GM12878 (cell line): Measurements from ENCODE around the gene NHSL2. TPM values are rescaled to one million over a fixed set of nuclear protein-coding genes. Genes with fewer than 3 reads are reported as not detected.

ENCODE experiments used
- ATAC-seq: fragments of 200-7000 bp; cut with Tn5 transposase; 3 replicates; pipeline ENCODE4 v1.9.1; 2020; ENCODE audit warnings: mild to moderate bottlenecking, moderate library complexity
- BruUV-seq: library from RNA; stranded (reverse); fragments of 400-500 nt; replicated peaks from 2 replicates; lab custom pipeline; 2021; lab: Mats Ljungman, UMichigan
- CTCF ChIA-PET: fragments of 300-600 bp; sonication (Branson Sonifier 250); formaldehyde crosslinking; extraction: SDS; loops from one replicate; lab custom pipeline; 2021; ENCODE audit warnings: inconsistent platforms; lab: Yijun Ruan, JAX
- POLR2A ChIA-PET: fragments of 350-600 bp; formaldehyde crosslinking; extraction: SDS; loops from one replicate; lab custom pipeline; 2021; ENCODE audit warnings: inconsistent platforms; lab: Charles Lee
- RAD21 ChIA-PET: fragments of 300-600 bp; sonication (Branson Sonifier 250); formaldehyde crosslinking; loops from one replicate; lab custom pipeline; 2023; ENCODE audit warnings: antibody characterized with exemption; ENCODE audit not compliant: unreplicated experiment; lab: Charles Lee
- SMC1A ChIA-PET: fragments of 300-600 bp; sonication (Branson Sonifier 250); formaldehyde crosslinking; loops from one replicate; lab custom pipeline; 2023; ENCODE audit not compliant: unreplicated experiment, uncharacterized antibody; lab: Charles Lee
- DNase-seq: peaks from one replicate; pipeline ENCODE4 v3.0.0-alpha.2; 2011; ENCODE audit warnings: low read depth, low spot score
- FAIRE-seq: peaks from 3 replicates; lab custom pipeline; 2011; peaks lifted over from hg19 to GRCh38; lab: Jason Lieb, UNC
- H2AFZ ChIP-seq: 2 replicates; pipeline ENCODE4 v1.6.0; 2011; ENCODE audit warnings: low read depth, low read length, control low read depth; ENCODE audit not compliant: control insufficient read depth
- H3K27ac ChIP-seq: 2 replicates; pipeline ENCODE4 v1.5.1; 2011; ENCODE audit warnings: control low read depth; ENCODE audit not compliant: control insufficient read depth, insufficient read depth
- H3K27me3 ChIP-seq, 2 experiments: replicated peaks in 1 of 2; 2 replicates each; pipeline versions ENCODE4 v1.6.0 to v1.6.1; 2011; ENCODE audit warnings: low read length in 1 of 2; ENCODE audit not compliant: control insufficient read depth in 2 of 2, insufficient read depth in 2 of 2
- H3K36me3 ChIP-seq, 2 experiments: 2 replicates each; pipeline ENCODE4 v1.5.1; 2011; ENCODE audit warnings: low read length in 1 of 2; ENCODE audit not compliant: control insufficient read depth in 2 of 2, insufficient read depth in 2 of 2
- H3K4me1 ChIP-seq: 2 replicates; pipeline ENCODE4 v1.6.1; 2011; ENCODE audit warnings: mild to moderate bottlenecking, low read length, moderate library complexity, mixed read lengths; ENCODE audit not compliant: control insufficient read depth, insufficient read depth
- H3K4me2 ChIP-seq: 2 replicates; pipeline ENCODE4 v1.6.0; 2011; ENCODE audit warnings: control low read depth; ENCODE audit not compliant: control insufficient read depth, insufficient read depth
- H3K4me3 ChIP-seq: fragments of 200-600 bp; sonication (generic); 2 replicates; pipeline ENCODE4 v1.5.1; 2016
- H3K79me2 ChIP-seq: 2 replicates; pipeline ENCODE4 v1.6.0; 2011; ENCODE audit warnings: low read length; ENCODE audit not compliant: control insufficient read depth, insufficient read depth
- H3K9ac ChIP-seq: 2 replicates; pipeline ENCODE4 v1.8.0; 2011; ENCODE audit warnings: low read length, control low read depth, mixed read lengths; ENCODE audit not compliant: control insufficient read depth, insufficient read depth
- H3K9me3 ChIP-seq: replicated peaks from 3 replicates; pipeline ENCODE4 v1.5.1; 2011; ENCODE audit warnings: mild to moderate bottlenecking, low read length; ENCODE audit not compliant: control insufficient read depth, insufficient read depth
- H4K20me1 ChIP-seq: 2 replicates; pipeline ENCODE4 v1.6.0; 2011; ENCODE audit not compliant: control insufficient read depth, insufficient read depth
- ATF2 ChIP-seq: IDR thresholded peaks from 2 replicates; pipeline ENCODE4 v1.6.1; 2012; ENCODE audit warnings: low read length, inconsistent platforms
- ATF7 ChIP-seq: fragments of 450-650 bp; IDR thresholded peaks from 2 replicates; pipeline ENCODE4 v1.6.1; 2016; ENCODE audit warnings: low read depth, mild to moderate bottlenecking
- BACH1 ChIP-seq: fragments of 450-650 bp; IDR thresholded peaks from 2 replicates; pipeline ENCODE4 v1.6.1; 2017; ENCODE audit warnings: mild to moderate bottlenecking, borderline replicate concordance
- CEBPB ChIP-seq, 2 experiments: fragments of 150-350 bp in 1 of 2; IDR thresholded peaks; 2 replicates each; pipeline ENCODE4 v1.6.1; 2012 to 2014; ENCODE audit warnings: low read depth in 2 of 2, low read length in 2 of 2, borderline replicate concordance in 1 of 2, inconsistent platforms in 1 of 2
- CHD4 ChIP-seq: fragments of 200-600 bp; sonication (generic); IDR thresholded peaks from 2 replicates; pipeline ENCODE4 v1.6.1; 2016; ENCODE audit warnings: mild to moderate bottlenecking
- EED ChIP-seq: sonication (generic); IDR thresholded peaks from 2 replicates; pipeline ENCODE4 v1.6.1; 2016; ENCODE audit warnings: antibody characterized with exemption, low read depth
- EZH2 ChIP-seq: IDR thresholded peaks from 2 replicates; pipeline ENCODE4 v1.6.1; 2012; ENCODE audit warnings: low read depth, mild to moderate bottlenecking, control low read depth, inconsistent platforms, low read length, borderline replicate concordance; ENCODE audit not compliant: control insufficient read depth
- NR2C2 ChIP-seq: IDR thresholded peaks from 2 replicates; pipeline ENCODE4 v1.6.1; 2011; ENCODE audit warnings: borderline replicate concordance, low read depth; ENCODE audit not compliant: control insufficient read depth, insufficient read length
- PBX3 ChIP-seq: IDR thresholded peaks from 2 replicates; pipeline ENCODE4 v1.6.1; 2011; ENCODE audit warnings: mild to moderate bottlenecking, low read depth, low read length, moderate library complexity; ENCODE audit not compliant: insufficient replicate concordance
- POLR2AphosphoS2 ChIP-seq: IDR thresholded peaks from 2 replicates; pipeline ENCODE4 v1.6.1; 2011; ENCODE audit warnings: low read depth, mild to moderate bottlenecking, low read length, improper control_type of control experiment, moderate library complexity
- POLR2AphosphoS5 ChIP-seq: IDR thresholded peaks from 2 replicates; pipeline ENCODE4 v1.6.1; 2011; ENCODE audit warnings: mild to moderate bottlenecking, low read length, inconsistent platforms
- RB1 ChIP-seq: fragments of 450-650 bp; formaldehyde crosslinking; IDR thresholded peaks from 2 replicates; pipeline ENCODE4 v1.6.1; 2017; ENCODE audit warnings: mild to moderate bottlenecking, borderline replicate concordance
- RCOR1 ChIP-seq: conservative IDR thresholded peaks from 2 replicates; pipeline ENCODE4 v1.6.1; 2012; ENCODE audit warnings: low read depth, low read length, improper control_type of control experiment
- STAT3 ChIP-seq: IDR thresholded peaks from 2 replicates; pipeline ENCODE4 v1.6.1; 2011; ENCODE audit warnings: low read depth, low read length, improper control_type of control experiment
- WRNIP1 ChIP-seq: IDR thresholded peaks from 2 replicates; pipeline ENCODE4 v1.6.1; 2011; ENCODE audit warnings: low read depth, low read length, improper control_type of control experiment, borderline replicate concordance
- ZNF217 ChIP-seq: fragments of 450-650 bp; IDR thresholded peaks from 2 replicates; pipeline ENCODE4 v1.6.1; 2017; ENCODE audit warnings: antibody characterized with exemption, mild to moderate bottlenecking
- ZZZ3 ChIP-seq: IDR thresholded peaks from 2 replicates; pipeline ENCODE4 v1.6.1; 2011; ENCODE audit warnings: low read depth; ENCODE audit not compliant: control insufficient read depth, insufficient read length
- WGBS: methylation state at CpG from one replicate; pipeline ENCODE4 v1.1.6; 2016; ENCODE audit warnings: low lambda C conversion rate; ENCODE audit not compliant: insufficient replicate concordance, insufficient coverage; ENCODE audit errors: missing lambda C conversion rate; 5-methylcytosine and 5-hydroxymethylcytosine counted together
- in situ Hi-C: fragments of 300-500 bp; cut with MboI; formaldehyde crosslinking; loops from 9 replicates; pipeline ENCODE4 v1.14.3; 2018; ENCODE audit warnings: mixed read lengths
- intact Hi-C: fragments of 100-400 bp; cut with micrococcal nuclease; formaldehyde crosslinking; loops from one replicate; pipeline ENCODE4 v1.14.2; 2022; ENCODE audit not compliant: unreplicated experiment
- polyA plus RNA-seq, 11 experiments: library from polyadenylated mRNA; depleted of rRNA in 4 of 11; unstranded in 6 of 11; stranded (reverse) in 5 of 11; fragments of >200 nt; fragmentation: Nextera tagmentation in 4 of 11; fragmentation: Illumina TruSeq in 1 of 11; extraction: Ambion mirVana in 4 of 11; extraction: Trizol in 1 of 11; gene quantifications; 1 replicate in 1 of 11; 2 replicates in 10 of 11; pipeline versions ENCODE4 v1.2.1 to v1.2.3, GENCODE V29; 2011 to 2016; ENCODE audit warnings: inconsistent platforms in 2 of 11, missing spikeins in 2 of 11, low read depth in 1 of 11
- total RNA-seq, 4 experiments: library from RNA; depleted of rRNA in 3 of 4; stranded (reverse); fragments of >200 nt in 3 of 4; fragmentation: Illumina TruSeq in 1 of 4; extraction: Trizol in 1 of 4; gene quantifications; 2 replicates each; pipeline versions ENCODE4 v1.2.1 to v1.2.3, GENCODE V29; 2013 to 2021

The NHSL2 gene
- total and polyA plus RNA-seq, 10 of the 15 experiments (the other 5 are each of a cell fraction or from before 2014, with no cell fraction given): 0.05 to 0.53 (median 0.07) TPM; not detected in 2

- no peaks in the 10 kb centered on the region for H3K4me1 ChIP-seq
- BruUV-seq: no TSS peak
- no peaks in the 10 kb centered on the region for H3K36me3 ChIP-seq
- no peak overlapping the region for H3K4me2 ChIP-seq
- CTCF ChIA-PET: no interaction called here
- ATAC-seq (no peak), FAIRE-seq (no peak), DNase-seq (no peak)
- in situ Hi-C loops (no loop called here), intact Hi-C loops (no loop called here)
- SMC1A ChIA-PET: interaction anchor here (1.1 kb wide), 1 partner anchor 11 kb away, joined by 3 read pairs; no protein-coding TSS in a partner anchor
- H3K79me2 ChIP-seq: no peaks in the 10 kb centered on the region
- RAD21 ChIA-PET: no interaction called here
- TF ChIP-seq POLR2AphosphoS5: no peak
- no peak for TF ChIP-seq STAT3
- no peak for TF ChIP-seq RCOR1
- no peak for TF ChIP-seq WRNIP1
- TF ChIP-seq CEBPB (IDR thresholded peaks at IDR 0.05; ENCODE audit: borderline replicate concordance in 1 of 2, low read depth in 2 of 2, low read length in 2 of 2): no peak
- H3K27me3 ChIP-seq: no peaks in the 10 kb centered on the region
- H3K9ac ChIP-seq: no peak overlapping the region
- no peak overlapping the region for H2AFZ ChIP-seq
- H4K20me1 ChIP-seq: no peaks in the 10 kb centered on the region
- H3K4me3 ChIP-seq: no peak overlapping the region
- WGBS: 49% methylated on average over 6 of the region's 6 CpGs
- POLR2A ChIA-PET: no interaction called here
- H3K9me3 ChIP-seq: no peaks in the 10 kb centered on the region
- no peak overlapping the region for H3K27ac ChIP-seq
Measured at GRCh38 chrX:72088761-72089160, 178.1 kb downstream of the NHSL2 start.

- Histone ChIP-seq H3K9ac (no peak overlapping the region), H3K27ac (no peak overlapping the region), H3K4me2 (no peak overlapping the region), H2AFZ (no peak overlapping the region), H3K4me1 (no peaks in the 10 kb centered on the region), H3K27me3 (no peaks in the 10 kb centered on the region), H3K4me3 (no peak overlapping the region), H3K9me3 (no peaks in the 10 kb centered on the region), H4K20me1 (no peaks in the 10 kb centered on the region), H3K36me3 (no peaks in the 10 kb centered on the region), H3K79me2 (no peaks in the 10 kb centered on the region)
- DNase-seq: no peak
- intact Hi-C loops (no loop called here), in situ Hi-C loops (no loop called here)
- FAIRE-seq: no peak
- ChIA-PET POLR2A (no interaction called here), SMC1A (interaction anchor here (1.1 kb wide), 1 partner anchor 10 kb away, joined by 3 read pairs; no protein-coding TSS in a partner anchor), RAD21 (no interaction called here), CTCF (no interaction called here)
- no TSS peak for BruUV-seq
- WGBS: 10% methylated on average over 3 of the region's 3 CpGs
- no peak for ATAC-seq
- no peak for TF ChIP-seq PBX3
- no peak for TF ChIP-seq ATF2
- TF ChIP-seq POLR2AphosphoS2: no peak
- TF ChIP-seq ZZZ3: no peak
- no peak for TF ChIP-seq RB1
- TF ChIP-seq CHD4: no peak
- no peak for TF ChIP-seq ATF7
- no peak for TF ChIP-seq EZH2
- no peak for TF ChIP-seq BACH1
- no peak for TF ChIP-seq EED
- no peak for TF ChIP-seq ZNF217
- TF ChIP-seq NR2C2: no peak
Measured at GRCh38 chrX:72089254-72089653, 178.6 kb downstream of the NHSL2 start.
